ENCODE data around the gene STOML3. TPM values are rescaled to one million over a fixed set of nuclear protein-coding genes. Genes with fewer than 3 reads are reported as not detected.

STOML3 gene
- total RNA-seq, 4 donors from 2014 or later = not detected

DNA sequence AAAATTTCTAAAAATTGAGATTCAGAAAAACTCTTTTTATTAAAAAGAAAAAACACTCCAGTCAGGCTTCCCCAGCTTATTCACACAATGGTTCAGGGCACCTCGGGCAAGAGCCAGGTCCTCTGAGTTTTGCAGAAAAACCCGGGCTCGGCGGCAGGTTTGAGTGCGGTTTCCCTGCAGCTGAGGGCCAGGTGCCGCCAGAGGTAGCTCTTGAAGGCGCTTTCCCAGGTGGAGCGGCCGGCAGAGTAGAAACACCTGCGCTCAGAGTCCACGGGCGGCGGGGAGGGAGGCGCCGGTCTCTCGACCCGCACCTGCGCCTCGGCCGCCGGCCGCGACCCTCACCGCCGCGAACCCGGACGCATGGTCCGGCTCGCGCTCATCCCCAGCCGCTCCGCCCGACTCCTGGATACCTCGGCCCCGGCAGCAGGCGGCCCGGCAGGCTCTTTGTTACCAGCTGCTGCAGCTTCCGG is 46.8 kb upstream of the STOML3 start:
- Histone ChIP-seq H3K4me3 (peak overlapping the region; percentile 83), H3K9me3 (no peaks in the 10 kb centered on the region), H3K27ac (peak overlapping the region; percentile 82), H3K36me3 (no peaks in the 10 kb centered on the region), H3K27me3 (no peaks in the 10 kb centered on the region), H3K4me1 (peaks cover 49% of the 10 kb centered on the region)
- DNase-seq (ENCODE audit: low spot score in 2 of 2) = peak in 1 of 2 donors; percentile 74
- 0% methylated on average over 17 of the region's 39 CpGs for WGBS
- TF ChIP-seq POLR2AphosphoS5 (IDR thresholded peaks at IDR 0.05) (no peak), EP300 (IDR thresholded peaks at IDR 0.05) (no peak)
- TF ChIP-seq, protein P1, sequence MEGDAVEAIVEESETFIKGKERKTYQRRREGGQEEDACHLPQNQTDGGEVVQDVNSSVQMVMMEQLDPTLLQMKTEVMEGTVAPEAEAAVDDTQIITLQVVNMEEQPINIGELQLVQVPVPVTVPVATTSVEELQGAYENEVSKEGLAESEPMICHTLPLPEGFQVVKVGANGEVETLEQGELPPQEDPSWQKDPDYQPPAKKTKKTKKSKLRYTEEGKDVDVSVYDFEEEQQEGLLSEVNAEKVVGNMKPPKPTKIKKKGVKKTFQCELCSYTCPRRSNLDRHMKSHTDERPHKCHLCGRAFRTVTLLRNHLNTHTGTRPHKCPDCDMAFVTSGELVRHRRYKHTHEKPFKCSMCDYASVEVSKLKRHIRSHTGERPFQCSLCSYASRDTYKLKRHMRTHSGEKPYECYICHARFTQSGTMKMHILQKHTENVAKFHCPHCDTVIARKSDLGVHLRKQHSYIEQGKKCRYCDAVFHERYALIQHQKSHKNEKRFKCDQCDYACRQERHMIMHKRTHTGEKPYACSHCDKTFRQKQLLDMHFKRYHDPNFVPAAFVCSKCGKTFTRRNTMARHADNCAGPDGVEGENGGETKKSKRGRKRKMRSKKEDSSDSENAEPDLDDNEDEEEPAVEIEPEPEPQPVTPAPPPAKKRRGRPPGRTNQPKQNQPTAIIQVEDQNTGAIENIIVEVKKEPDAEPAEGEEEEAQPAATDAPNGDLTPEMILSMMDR (IDR thresholded peaks at IDR 0.05) = peak in 1 of 2 donors; percentile 8

DNA sequence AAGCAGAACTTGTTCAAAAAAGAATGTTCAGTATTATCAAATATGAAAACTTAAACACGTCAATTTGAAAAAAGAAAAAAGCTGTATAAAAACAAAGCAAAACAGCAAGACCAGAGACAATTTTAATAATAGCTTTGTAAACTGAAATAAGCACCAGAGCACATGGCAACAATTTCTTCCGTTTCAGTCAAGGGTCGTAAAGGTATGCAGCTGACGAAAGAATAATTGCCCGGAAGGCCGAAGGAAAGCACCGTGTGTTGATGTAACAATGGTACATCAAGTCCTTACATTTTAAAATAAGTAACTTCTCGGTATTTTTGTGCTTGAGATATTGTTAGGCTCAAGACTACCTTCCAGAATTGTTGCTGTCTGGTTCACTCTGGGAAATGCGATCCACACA is 45.6 kb upstream of the STOML3 start:
- 1% methylated on average over 9 of the region's 9 CpGs for WGBS
- TF ChIP-seq EP300 (IDR thresholded peaks at IDR 0.05) (no peak), POLR2A (IDR thresholded peaks at IDR 0.05) (no peak), POLR2AphosphoS5 (IDR thresholded peaks at IDR 0.05) (no peak)
- TF ChIP-seq, protein P1 (IDR thresholded peaks at IDR 0.05) = no peak
- Histone ChIP-seq H3K27me3 (no peaks in the 10 kb centered on the region), H3K4me3 (peak overlapping the region; percentile 83), H3K4me1 (peaks cover 48% of the 10 kb centered on the region), H3K9me3 (no peaks in the 10 kb centered on the region), H3K27ac (no peak overlapping the region), H3K36me3 (no peaks in the 10 kb centered on the region)
- DNase-seq (ENCODE audit: low spot score in 2 of 2) = no peak

DNA sequence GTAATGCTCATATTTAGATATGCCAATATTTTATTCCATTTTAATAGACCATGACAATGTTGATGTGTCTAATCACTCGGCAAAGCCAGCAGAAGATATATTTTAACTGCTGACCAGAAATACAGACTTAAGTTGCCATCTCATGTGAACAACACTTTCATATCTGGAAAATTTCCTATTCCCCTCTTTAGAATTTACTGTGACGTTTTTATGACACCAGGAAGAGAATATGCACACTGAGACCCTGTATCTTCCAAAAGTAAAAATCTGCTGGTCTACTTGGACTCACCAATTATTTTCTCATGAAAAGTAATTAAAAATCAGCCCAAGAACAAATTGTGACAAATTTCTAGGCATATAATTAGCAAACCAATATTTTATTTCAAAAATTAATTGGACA is 45.2 kb upstream of the STOML3 start:
- DNase-seq (ENCODE audit: low spot score in 2 of 2) = no peak
- no peak overlapping the region for H3K27ac ChIP-seq
- peaks cover 43% of the 10 kb centered on the region for H3K4me1 ChIP-seq
- peaks cover 3% of the 10 kb centered on the region for H3K36me3 ChIP-seq
- H3K9me3 ChIP-seq = no peaks in the 10 kb centered on the region
- H3K27me3 ChIP-seq = no peaks in the 10 kb centered on the region
- peak overlapping the region; percentile 83 for H3K4me3 ChIP-seq
- WGBS = 27% methylated on average over 2 of the region's 2 CpGs
- TF ChIP-seq POLR2A (IDR thresholded peaks at IDR 0.05) (no peak), EP300 (IDR thresholded peaks at IDR 0.05) (no peak), POLR2AphosphoS5 (IDR thresholded peaks at IDR 0.05) (no peak)
- TF ChIP-seq, protein P1 (IDR thresholded peaks at IDR 0.05) = no peak

DNA sequence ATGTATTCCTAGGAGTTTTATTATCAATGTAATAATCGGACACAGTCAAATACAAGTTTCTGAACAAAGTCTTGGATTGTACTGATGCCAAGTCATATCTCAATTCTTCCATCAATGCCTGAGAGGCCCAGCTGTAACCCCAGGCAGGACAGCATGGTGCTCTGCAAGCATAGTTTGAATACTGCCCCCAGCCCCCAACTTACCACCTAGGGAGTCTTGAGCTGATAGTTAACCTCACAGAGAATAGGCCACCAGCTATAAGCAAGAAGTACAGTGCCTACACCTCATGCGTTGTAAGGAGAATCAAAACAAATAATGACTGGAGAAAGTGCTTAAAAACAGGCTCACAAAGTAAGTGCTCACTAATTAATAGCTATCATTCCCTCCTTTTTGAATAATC is 44.6 kb upstream of the STOML3 start:
- 50% methylated on average over 2 of the region's 2 CpGs for WGBS
- DNase-seq (ENCODE audit: low spot score in 2 of 2) = no peak
- Histone ChIP-seq H3K4me1 (peaks cover 39% of the 10 kb centered on the region), H3K27ac (no peak overlapping the region), H3K9me3 (no peaks in the 10 kb centered on the region), H3K27me3 (no peaks in the 10 kb centered on the region), H3K36me3 (peaks cover 9% of the 10 kb centered on the region), H3K4me3 (peak overlapping the region; percentile 83)
- TF ChIP-seq, protein P1 (IDR thresholded peaks at IDR 0.05) = no peak
- TF ChIP-seq EP300 (IDR thresholded peaks at IDR 0.05) (no peak), POLR2A (IDR thresholded peaks at IDR 0.05) (no peak), POLR2AphosphoS5 (IDR thresholded peaks at IDR 0.05) (no peak)

DNA sequence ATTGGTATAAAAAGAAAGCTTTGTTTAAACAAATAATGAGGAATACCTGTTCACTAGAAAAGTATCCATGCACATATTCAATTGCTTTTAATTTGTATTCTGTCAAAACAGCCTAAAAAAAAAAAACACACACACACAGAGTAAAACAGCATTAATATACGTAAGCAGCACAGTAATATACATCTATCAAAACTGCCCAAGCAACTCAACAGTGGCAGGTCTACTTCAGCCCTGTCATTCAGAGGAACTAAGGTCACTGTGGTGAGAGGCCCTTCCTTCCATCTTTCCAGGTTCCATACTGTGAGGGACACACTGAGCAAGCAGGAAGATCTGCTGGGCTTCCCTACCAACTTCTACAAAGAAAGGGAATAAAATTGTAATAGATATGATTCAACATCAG is 43.5 kb upstream of the STOML3 start:
- DNase-seq (ENCODE audit: low spot score in 2 of 2) = no peak
- no peak for TF ChIP-seq POLR2AphosphoS5 (IDR thresholded peaks at IDR 0.05)
- TF ChIP-seq, protein P1 (IDR thresholded peaks at IDR 0.05) = no peak
- TF ChIP-seq POLR2A (IDR thresholded peaks at IDR 0.05) = no peak
- TF ChIP-seq EP300 (IDR thresholded peaks at IDR 0.05) = no peak
- Histone ChIP-seq H3K4me1 (peaks cover 33% of the 10 kb centered on the region), H3K9me3 (no peaks in the 10 kb centered on the region), H3K36me3 (peaks cover 14% of the 10 kb centered on the region), H3K27me3 (no peaks in the 10 kb centered on the region), H3K4me3 (no peak overlapping the region), H3K27ac (no peak overlapping the region)
- 92% methylated on average over 1 of the region's 1 CpG for WGBS
